Inflammatory macrophage (primary cell): ENCODE results near the gene RIC1.
"Not testable (repeated sequence)": the region's sequence is repeated elsewhere in the genome, so short reads cannot be mapped to it uniquely, and the experiment has no call there.

ENCODE experiments used
- DNase-seq, 2 donors: peaks; one replicate each; pipeline ENCODE4 v3.0.0-alpha.2; 2020 to 2022

RIC1 gene

GRCh38 chr9:5675046-5675445 is 46.1 kb downstream of the RIC1 start:
- DNase-seq, result not testable (repeated sequence)

GRCh38 chr9:5683591-5683990 is 54.7 kb downstream of the RIC1 start:
- not testable (repeated sequence) for DNase-seq

GRCh38 chr9:5684101-5684500 is 55.2 kb downstream of the RIC1 start:
- DNase-seq, result no peak

DNA sequence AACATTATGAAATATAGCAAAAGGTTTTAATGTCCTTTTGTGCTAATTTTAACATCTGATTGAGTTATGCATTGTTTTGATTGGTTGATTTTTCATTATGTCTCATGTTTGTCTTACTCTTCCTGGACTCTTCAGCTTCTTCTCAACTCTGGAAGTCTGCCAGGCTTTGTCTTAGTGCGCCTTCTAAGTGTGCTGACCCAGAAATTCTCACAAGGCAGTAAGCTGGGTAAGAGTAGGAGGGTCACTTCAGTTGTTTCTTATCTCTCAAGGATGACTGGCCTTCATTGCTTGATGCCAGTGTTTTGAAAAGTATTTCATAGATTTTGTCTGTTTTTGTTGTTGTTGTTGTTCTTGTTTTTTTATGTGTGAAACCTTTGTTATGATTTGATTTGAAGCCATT is 59.2 kb downstream of the RIC1 start:
- no peak for DNase-seq

DNA sequence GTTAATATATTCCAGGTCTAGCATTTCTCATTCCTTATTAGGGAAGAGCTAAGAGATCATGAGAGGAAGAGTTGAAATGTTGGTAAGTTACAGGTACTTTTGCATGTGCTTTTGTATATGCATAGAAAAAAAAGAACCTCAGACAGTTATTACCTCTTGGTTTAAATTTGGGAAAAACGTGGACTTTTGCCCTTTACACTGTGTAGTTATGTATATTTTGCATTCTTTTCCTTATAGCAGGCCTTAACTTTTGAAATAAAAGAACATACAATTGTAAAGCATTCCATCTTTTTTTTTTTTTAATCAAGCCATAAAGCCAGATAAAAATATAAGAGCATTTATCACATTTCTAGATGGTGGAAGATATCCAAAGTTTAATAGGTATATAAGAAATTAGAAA is 61.4 kb downstream of the RIC1 start:
- no peak for DNase-seq

GRCh38 chr9:5695860-5696259 is 67.0 kb downstream of the RIC1 start:
- DNase-seq, result no peak

GRCh38 chr9:5696884-5697283 is 68.0 kb downstream of the RIC1 start:
- no peak for DNase-seq

DNA sequence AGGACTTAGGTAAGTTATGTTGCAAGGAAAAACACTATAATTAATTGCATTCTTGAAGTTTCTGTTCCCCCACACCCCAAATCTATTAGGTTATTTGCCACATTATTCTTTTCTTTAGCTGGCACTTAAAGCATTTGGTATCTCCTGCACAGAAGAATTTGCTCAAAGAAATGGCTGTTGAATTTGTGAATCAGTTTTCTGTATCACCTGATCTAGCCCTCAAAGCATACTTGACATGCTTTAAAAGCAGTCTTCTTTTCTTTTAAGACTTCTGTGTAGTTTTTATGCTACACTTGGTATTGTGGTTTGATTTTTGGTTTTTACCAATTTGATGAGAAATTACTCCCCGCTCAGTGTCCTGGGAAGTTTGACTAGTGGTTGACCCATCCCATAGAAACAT is 69.1 kb downstream of the RIC1 start:
- DNase-seq, result no peak

DNA sequence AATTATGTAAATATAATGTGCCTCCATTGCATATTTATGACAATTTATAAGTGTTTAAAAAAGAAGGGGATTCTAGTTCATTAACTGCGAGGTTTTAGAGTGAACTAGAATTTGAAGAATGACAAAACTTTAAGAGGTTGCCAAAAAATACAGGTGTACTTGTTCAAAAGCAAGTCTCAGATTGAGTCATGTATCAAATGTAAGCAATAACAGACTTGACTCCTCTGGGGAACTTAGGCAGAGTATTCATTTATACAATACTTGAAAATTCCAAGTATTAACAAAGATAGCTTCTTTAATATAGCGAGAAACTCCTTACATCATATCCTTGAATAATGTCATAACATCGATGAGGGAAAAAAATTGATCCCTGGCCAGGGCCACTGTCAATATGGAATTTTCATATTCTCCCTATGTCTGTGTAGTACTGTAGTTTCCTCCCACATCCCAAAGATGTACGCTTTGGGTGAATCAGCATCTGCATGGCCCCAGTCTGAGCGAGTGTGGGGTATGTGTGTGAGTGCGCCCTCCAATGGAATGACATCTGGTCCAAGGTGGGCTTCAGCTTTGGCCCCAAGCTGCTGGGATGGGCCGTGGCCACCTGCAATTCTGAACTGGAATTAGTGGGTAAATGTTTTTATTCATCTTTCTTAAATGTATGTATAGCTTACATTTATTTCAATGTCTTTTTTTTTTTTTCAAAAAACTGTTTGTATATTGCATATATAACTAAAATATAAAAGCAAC is 70.1 kb downstream of the RIC1 start:
- DNase-seq, result no peak

GRCh38 chr9:5708414-5708813 is 79.5 kb downstream of the RIC1 start:
- no peak for DNase-seq

GRCh38 chr9:5712651-5713390 is 83.9 kb downstream of the RIC1 start:
- no peak for DNase-seq

DNA sequence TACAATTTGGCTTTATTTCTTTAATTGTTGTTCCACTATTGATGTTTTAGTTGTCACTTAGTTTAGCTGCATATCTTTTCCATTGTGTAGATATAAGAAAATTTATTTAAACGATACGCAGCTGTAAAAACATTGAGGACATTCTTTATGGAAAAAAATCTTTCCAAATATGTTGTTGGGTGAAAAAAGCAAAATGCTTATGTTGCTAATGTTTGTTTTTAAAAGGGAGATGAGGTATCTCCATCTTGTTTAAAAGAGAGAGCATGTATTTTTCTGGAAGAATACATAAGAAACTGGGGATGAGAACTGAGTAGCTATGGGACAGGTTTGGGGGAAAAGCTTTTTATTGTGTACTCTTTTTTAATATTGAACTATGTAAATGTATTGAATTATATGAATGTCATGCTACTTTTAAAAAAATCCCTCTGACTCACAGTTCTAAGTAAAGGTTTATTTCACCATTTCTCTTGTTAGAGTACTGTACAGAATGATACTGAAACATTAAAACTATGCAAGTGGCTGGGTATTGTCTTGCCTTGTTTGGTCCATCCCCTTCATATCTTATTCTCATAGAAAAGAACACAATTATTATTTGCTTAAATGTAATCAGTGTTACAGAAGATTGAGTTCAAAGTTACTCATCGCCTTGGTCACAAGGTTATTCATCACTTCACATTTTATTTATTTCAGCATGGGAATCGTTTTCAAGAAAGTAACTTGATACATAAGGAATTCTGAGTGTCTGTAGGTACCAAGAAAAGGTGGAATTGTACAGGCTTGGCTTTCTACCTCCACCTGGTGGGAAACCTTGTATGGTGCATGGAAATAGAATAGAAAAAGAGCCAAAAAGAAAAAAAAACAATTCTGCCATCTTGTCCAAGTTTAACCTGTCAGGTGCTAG is 85.8 kb downstream of the RIC1 start:
- DNase-seq, result no peak

DNA sequence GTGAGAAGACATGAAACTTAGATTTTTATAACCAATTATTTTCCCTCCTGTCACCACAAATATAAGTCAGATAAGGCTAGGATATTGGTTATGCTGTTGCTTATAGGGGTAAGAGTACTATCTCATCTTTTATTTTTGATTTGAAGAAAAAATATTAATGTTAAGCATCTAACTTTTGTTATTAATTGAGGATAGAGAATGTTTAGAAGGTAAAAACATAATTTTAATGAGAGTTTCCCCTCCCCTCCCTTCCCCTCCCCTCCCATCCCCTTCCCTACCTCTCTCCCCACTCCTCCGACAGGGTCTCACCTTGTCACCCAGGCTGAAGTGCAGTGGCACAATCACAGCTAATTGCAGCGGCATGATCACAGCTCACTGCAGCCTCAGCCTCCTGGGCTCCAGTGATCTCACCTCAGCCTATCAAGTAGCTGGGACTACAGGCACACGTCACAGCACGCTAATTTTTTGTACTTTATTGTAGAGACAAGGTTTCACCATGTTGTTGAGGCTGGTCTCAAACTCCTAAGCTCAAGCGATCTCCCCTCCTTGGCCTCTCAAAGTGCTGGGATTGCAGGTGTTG is 86.7 kb downstream of the RIC1 start:
- no peak for DNase-seq

GRCh38 chr9:5717434-5717833 is 88.5 kb downstream of the RIC1 start:
- DNase-seq, result not testable (repeated sequence)

- no peak for DNase-seq
Observed at GRCh38 chr9:5718296-5719032, 89.6 kb downstream of the RIC1 start.

GRCh38 chr9:5719100-5719926 is 90.4 kb downstream of the RIC1 start:
- no peak for DNase-seq

- no peak for DNase-seq
Observed at GRCh38 chr9:5720151-5720550, 91.2 kb downstream of the RIC1 start.

GRCh38 chr9:5721279-5722087 is 92.6 kb downstream of the RIC1 start:
- no peak for DNase-seq

DNA sequence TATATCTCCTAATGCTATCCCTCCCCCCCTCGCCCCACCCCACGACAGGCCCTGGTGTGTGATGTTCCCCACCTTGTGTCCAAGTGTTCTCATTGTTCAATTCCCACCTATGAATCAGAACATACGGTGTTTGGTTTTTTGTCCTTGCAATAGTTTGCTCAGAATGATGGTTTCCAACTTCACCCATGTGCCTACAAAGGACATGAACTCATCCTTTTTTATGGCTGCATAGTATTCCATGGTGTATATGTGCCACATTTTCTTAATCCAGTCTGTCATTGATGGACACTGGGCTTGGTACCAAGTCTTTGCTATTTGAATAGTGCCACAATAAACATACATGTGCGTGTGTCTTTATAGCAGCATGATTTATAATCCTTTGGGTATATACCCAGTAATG is 93.8 kb downstream of the RIC1 start:
- DNase-seq, result not testable (repeated sequence)

DNA sequence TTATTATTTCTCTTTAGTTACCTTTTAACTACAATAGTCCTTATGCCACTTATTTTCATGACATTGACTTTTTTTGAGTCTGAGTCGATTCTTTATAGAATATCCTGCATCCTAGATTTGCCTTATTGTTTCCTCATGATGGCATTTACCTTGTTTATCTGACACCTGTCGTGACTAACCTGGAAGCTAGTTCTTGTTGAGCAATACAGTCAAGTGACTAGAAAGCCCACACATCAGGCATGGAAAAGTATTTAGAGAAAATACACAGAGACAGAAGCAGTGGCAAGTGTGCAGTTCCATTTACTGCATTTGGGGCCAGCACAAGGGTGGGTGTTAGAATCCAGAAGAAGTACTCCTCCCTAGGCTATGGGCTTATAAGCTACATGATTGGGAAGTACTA is 106.2 kb downstream of the RIC1 start:
- DNase-seq, result no peak
